Panc1 (cell line): ENCODE results near the gene ZNF324. TPM values are rescaled to one million over a fixed set of nuclear protein-coding genes. Genes with fewer than 3 reads are reported as not detected.

ENCODE experiments used
- ATAC-seq: fragments of 200-7000 bp; cut with Tn5 transposase; 2 replicates; pipeline ENCODE4 v1.9.1; 2020; ENCODE audit warnings: mild to moderate bottlenecking, moderate library complexity
- BruUV-seq: library from RNA; stranded (reverse); fragments of 400-500 nt; replicated peaks from 2 replicates; lab custom pipeline; 2021; lab: Mats Ljungman, UMichigan
- CTCF ChIA-PET: fragments of 300-600 bp; sonication (Branson Sonifier 250); formaldehyde crosslinking; loops from one replicate; lab custom pipeline; 2022; ENCODE audit warnings: antibody characterized with exemption; lab: Charles Lee
- POLR2A ChIA-PET: fragments of 300-600 bp; sonication (Branson Sonifier 250); formaldehyde crosslinking; loops from one replicate; lab custom pipeline; 2022; ENCODE audit warnings: antibody characterized with exemption; lab: Charles Lee
- DNase-seq: peaks from one replicate; pipeline ENCODE4 v3.0.0-alpha.2; 2010; ENCODE audit warnings: low read depth, low spot score
- H3K27ac ChIP-seq: 2 replicates; pipeline ENCODE4 v1.5.1; 2011; ENCODE audit warnings: mild to moderate bottlenecking, low read length, inconsistent platforms
- H3K27me3 ChIP-seq: fragments of 200-500 bp; sonication (Bioruptor generic); 2 replicates; pipeline ENCODE4 v1.6.0; 2014; ENCODE audit warnings: low read length, inconsistent platforms; ENCODE audit not compliant: control insufficient read depth, insufficient read depth
- H3K36me3 ChIP-seq: fragments of 200-500 bp; sonication (Bioruptor generic); 2 replicates; pipeline ENCODE4 v1.5.1; 2014; ENCODE audit warnings: inconsistent platforms, mild to moderate bottlenecking, low read length, moderate library complexity; ENCODE audit not compliant: control insufficient read depth, insufficient read depth
- H3K4me1 ChIP-seq: 2 replicates; pipeline ENCODE4 v1.5.1; 2011; ENCODE audit warnings: inconsistent platforms, mild to moderate bottlenecking, low read length, moderate library complexity; ENCODE audit not compliant: control insufficient read depth, insufficient read depth
- H3K4me3 ChIP-seq, 2 experiments: 2 replicates each; pipeline ENCODE4 v1.5.1; 2011 to 2012; ENCODE audit warnings: low read depth in 2 of 2, low read length in 2 of 2, mild to moderate bottlenecking in 2 of 2, inconsistent platforms in 1 of 2, moderate library complexity in 1 of 2
- H3K9me3 ChIP-seq: fragments of 200-500 bp; sonication (Bioruptor generic); 2 replicates; pipeline ENCODE4 v1.5.1; 2014; ENCODE audit warnings: low read depth, mild to moderate bottlenecking, inconsistent platforms, low read length, moderate library complexity; ENCODE audit not compliant: control insufficient read depth, insufficient read depth
- CTCF ChIP-seq: fragments of 450-650 bp; IDR thresholded peaks from 2 replicates; pipeline ENCODE4 v1.5.1; 2017; ENCODE audit warnings: mild to moderate bottlenecking
- POLR2AphosphoS5 ChIP-seq: IDR thresholded peaks from 2 replicates; pipeline ENCODE4 v1.6.1; 2012; ENCODE audit warnings: mild to moderate bottlenecking, low read depth, low read length, moderate library complexity
- SIN3A ChIP-seq: IDR thresholded peaks from 2 replicates; pipeline ENCODE4 v1.6.1; 2012; ENCODE audit warnings: low read depth, mild to moderate bottlenecking, low read length, moderate library complexity, borderline replicate concordance; ENCODE audit not compliant: insufficient read depth
- TCF7L2 ChIP-seq: IDR thresholded peaks from 2 replicates; pipeline ENCODE4 v1.6.1; 2011; ENCODE audit warnings: mild to moderate bottlenecking, low read depth, low read length, inconsistent platforms
- in situ Hi-C: cut with HindIII; loops from 2 replicates; pipeline ENCODE4 v1.10.0; 2016; ENCODE audit warnings: low sequenced_read_pairs, low pct_unique_long_range_greater_than_20kb
- intact Hi-C: fragments of 100-400 bp; cut with micrococcal nuclease; formaldehyde crosslinking; loops from one replicate; pipeline ENCODE4 v1.10.0; 2022; ENCODE audit not compliant: unreplicated experiment
- total RNA-seq: library from RNA; stranded (reverse); gene quantifications from one replicate; pipeline ENCODE4 v1.2.1, GENCODE V29; 2021; ENCODE audit not compliant: unreplicated experiment
- TF ChIP-seq, protein P1 (sequence below), 2 experiments: IDR thresholded peaks; 2 replicates each; pipeline ENCODE4 v1.6.1; 2011 to 2012; ENCODE audit warnings: low read depth in 2 of 2, control low read depth in 1 of 2, low read length in 1 of 2, mild to moderate bottlenecking in 1 of 2, moderate library complexity in 1 of 2; ENCODE audit not compliant: insufficient read depth in 1 of 2

The ZNF324 gene
- total RNA-seq, 1 experiment from 2014 or later = 12.8 TPM

GRCh38 chr19:58477871-58478270, 11.0 kb downstream of the ZNF324 start:
- TF ChIP-seq TCF7L2 (no peak), SIN3A (no peak), POLR2AphosphoS5 (no peak), CTCF (no peak)
- TF ChIP-seq, protein P1, sequence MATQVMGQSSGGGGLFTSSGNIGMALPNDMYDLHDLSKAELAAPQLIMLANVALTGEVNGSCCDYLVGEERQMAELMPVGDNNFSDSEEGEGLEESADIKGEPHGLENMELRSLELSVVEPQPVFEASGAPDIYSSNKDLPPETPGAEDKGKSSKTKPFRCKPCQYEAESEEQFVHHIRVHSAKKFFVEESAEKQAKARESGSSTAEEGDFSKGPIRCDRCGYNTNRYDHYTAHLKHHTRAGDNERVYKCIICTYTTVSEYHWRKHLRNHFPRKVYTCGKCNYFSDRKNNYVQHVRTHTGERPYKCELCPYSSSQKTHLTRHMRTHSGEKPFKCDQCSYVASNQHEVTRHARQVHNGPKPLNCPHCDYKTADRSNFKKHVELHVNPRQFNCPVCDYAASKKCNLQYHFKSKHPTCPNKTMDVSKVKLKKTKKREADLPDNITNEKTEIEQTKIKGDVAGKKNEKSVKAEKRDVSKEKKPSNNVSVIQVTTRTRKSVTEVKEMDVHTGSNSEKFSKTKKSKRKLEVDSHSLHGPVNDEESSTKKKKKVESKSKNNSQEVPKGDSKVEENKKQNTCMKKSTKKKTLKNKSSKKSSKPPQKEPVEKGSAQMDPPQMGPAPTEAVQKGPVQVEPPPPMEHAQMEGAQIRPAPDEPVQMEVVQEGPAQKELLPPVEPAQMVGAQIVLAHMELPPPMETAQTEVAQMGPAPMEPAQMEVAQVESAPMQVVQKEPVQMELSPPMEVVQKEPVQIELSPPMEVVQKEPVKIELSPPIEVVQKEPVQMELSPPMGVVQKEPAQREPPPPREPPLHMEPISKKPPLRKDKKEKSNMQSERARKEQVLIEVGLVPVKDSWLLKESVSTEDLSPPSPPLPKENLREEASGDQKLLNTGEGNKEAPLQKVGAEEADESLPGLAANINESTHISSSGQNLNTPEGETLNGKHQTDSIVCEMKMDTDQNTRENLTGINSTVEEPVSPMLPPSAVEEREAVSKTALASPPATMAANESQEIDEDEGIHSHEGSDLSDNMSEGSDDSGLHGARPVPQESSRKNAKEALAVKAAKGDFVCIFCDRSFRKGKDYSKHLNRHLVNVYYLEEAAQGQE (IDR thresholded peaks at IDR 0.05; ENCODE audit: insufficient read depth in 1 of 2, low read depth in 2 of 2, low read length in 1 of 2) = no peak
- Histone ChIP-seq H3K36me3 (no peaks in the 10 kb centered on the region), H3K9me3 (no peaks in the 10 kb centered on the region), H3K4me1 (peaks cover 14% of the 10 kb centered on the region), H3K27me3 (no peaks in the 10 kb centered on the region), H3K27ac (no peak overlapping the region), H3K4me3 (no peak overlapping the region)
- in situ Hi-C loops (no loop called here), intact Hi-C loops (no loop called here)
- ChIA-PET POLR2A (interaction anchor here (0.6 kb wide), 1 partner anchor 95 kb away, joined by 3 read pairs; no protein-coding TSS in a partner anchor), CTCF (no interaction called here)
- no peak for ATAC-seq
- no TSS peak for BruUV-seq
- no peak for DNase-seq

DNA sequence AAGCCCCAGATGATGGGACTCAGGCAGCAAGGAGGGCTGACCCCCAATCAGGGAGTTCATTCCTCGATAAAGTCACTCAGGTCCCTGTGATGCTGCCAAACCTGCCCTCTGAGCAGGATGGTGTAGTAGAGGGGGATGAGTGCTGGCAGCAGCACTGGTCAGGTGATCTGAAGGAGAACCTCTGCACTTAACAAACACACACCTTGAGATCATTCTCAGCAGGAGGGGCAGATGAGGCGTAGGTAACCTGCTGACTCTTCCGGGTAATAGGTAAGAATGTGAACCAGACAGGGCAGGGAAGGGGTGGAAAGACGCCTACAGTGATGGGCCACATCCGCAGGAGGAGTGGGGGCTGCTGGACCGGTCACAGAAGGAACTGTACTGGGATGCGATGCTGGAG, 12.4 kb downstream of the ZNF324 start:
- Histone ChIP-seq H3K27me3 (no peaks in the 10 kb centered on the region), H3K4me1 (peaks cover 14% of the 10 kb centered on the region), H3K27ac (no peak overlapping the region), H3K9me3 (no peaks in the 10 kb centered on the region), H3K4me3 (no peak overlapping the region), H3K36me3 (no peaks in the 10 kb centered on the region)
- ChIA-PET POLR2A (no interaction called here), CTCF (no interaction called here)
- DNase-seq (no peak), ATAC-seq (no peak)
- intact Hi-C loops (no loop called here), in situ Hi-C loops (no loop called here)
- TF ChIP-seq SIN3A = no peak
- TF ChIP-seq, protein P1 (IDR thresholded peaks at IDR 0.05; ENCODE audit: insufficient read depth in 1 of 2, low read depth in 2 of 2, low read length in 1 of 2) = no peak
- no peak for TF ChIP-seq POLR2AphosphoS5
- no peak for TF ChIP-seq CTCF
- no peak for TF ChIP-seq TCF7L2
- no TSS peak for BruUV-seq
